Stomach (tissue), 4 donors: Measurements from ENCODE around the gene PTOV1.

Source experiments
- EP300 ChIP-seq: sonication (generic); formaldehyde crosslinking; IDR thresholded peaks from one replicate; pipeline ENCODE4 v1.6.1; 2017; ENCODE audit warnings: antibody characterized with exemption
- TF ChIP-seq, protein P1 (sequence below), 7 experiments: fragments of 450-650 bp in 4 of 7; fragments of 200-600 bp in 3 of 7; sonication (generic) in 3 of 7; IDR thresholded peaks; one replicate each; pipeline ENCODE4 v1.5.1; 2016 to 2019; ENCODE audit warnings: antibody characterized with exemption in 7 of 7, control low read depth in 2 of 7, mild to moderate bottlenecking in 1 of 7

- TF ChIP-seq, protein P1, sequence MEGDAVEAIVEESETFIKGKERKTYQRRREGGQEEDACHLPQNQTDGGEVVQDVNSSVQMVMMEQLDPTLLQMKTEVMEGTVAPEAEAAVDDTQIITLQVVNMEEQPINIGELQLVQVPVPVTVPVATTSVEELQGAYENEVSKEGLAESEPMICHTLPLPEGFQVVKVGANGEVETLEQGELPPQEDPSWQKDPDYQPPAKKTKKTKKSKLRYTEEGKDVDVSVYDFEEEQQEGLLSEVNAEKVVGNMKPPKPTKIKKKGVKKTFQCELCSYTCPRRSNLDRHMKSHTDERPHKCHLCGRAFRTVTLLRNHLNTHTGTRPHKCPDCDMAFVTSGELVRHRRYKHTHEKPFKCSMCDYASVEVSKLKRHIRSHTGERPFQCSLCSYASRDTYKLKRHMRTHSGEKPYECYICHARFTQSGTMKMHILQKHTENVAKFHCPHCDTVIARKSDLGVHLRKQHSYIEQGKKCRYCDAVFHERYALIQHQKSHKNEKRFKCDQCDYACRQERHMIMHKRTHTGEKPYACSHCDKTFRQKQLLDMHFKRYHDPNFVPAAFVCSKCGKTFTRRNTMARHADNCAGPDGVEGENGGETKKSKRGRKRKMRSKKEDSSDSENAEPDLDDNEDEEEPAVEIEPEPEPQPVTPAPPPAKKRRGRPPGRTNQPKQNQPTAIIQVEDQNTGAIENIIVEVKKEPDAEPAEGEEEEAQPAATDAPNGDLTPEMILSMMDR (IDR thresholded peaks at IDR 0.05), result no peak
- no peak for TF ChIP-seq EP300
Observed at GRCh38 chr19:49830766-49831165, 20.2 kb upstream of the PTOV1 start.
